HG02981 (cell line): ENCODE results near the gene RNF223.
"Not testable (repeated sequence)": the region's sequence is repeated elsewhere in the genome, so short reads cannot be mapped to it uniquely, and the experiment has no call there.

Experiments
- ATAC-seq: cut with Tn5 transposase; IDR thresholded peaks from one replicate; pipeline ENCODE4 v1.9.1; 2021; ENCODE audit warnings: mild to moderate bottlenecking, moderate library complexity; ENCODE audit not compliant: unreplicated experiment

Gene RNF223

DNA sequence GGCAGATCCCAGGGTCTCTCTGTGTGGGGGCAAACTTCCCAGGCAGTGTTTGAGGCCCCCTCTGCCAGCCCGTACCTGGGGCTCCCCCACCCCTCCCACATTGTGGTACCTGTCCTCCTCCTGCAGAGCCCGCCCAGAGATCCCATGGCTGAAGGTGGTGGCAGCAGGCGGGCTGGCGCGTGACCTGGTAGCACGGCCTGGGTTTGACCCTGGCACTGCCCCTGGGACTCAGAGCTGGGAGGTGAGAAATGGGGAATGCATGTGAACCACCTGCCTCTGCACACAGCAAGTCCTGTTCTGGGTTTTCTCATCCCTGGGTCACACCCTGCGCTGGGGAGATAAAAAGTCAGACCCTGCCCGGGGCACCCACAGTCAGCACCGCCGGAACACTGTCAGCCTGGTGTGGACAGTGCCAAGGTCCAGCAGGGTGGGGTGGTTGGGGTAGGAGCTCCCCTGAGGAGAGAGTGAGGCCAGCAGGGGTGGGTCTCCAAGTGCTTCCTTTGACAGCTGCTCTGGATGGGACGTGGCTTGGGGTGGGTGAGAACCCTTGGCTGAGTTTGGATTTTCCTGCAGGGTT lies 42.4 kb downstream of the RNF223 start:
- no peak for ATAC-seq

DNA sequence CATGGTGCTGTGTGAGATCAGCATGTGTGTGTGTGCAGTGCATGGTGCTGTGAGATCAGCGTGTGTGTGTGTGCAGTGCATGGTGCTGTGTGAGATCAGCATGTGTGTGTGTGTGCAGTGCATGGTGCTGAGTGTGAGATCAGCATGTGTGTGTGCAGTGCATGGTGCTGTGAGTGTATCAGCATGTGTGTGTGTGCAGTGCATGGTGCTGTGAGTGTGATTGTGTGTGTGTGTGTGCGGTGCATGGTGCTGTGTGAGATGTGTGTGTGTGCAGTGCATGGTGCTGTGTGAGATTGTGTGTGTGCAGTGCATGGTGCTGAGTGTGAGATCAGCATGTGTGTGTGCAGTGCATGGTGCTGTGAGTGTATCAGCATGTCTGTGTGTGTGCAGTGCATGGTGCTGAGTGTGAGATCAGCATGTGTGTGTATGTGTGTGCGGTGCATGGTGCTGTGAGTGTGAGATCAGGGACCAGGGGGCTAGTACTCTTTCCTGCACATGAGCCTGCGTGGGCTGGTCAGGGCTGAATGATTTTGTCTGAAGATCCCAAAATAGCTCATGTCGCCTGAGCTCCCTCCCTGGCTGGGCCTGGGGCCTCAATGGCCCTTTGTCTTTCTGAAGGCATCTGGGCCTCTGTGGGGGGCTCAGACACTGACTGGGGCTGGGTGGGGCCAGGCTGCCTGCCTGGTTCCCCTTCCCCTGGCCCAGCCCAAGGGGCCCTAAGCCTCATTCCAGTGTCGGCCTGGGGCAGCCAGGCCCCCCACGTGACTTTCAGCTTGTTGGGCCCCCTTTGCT lies 43.0 kb downstream of the RNF223 start:
- not testable (repeated sequence) for ATAC-seq

DNA sequence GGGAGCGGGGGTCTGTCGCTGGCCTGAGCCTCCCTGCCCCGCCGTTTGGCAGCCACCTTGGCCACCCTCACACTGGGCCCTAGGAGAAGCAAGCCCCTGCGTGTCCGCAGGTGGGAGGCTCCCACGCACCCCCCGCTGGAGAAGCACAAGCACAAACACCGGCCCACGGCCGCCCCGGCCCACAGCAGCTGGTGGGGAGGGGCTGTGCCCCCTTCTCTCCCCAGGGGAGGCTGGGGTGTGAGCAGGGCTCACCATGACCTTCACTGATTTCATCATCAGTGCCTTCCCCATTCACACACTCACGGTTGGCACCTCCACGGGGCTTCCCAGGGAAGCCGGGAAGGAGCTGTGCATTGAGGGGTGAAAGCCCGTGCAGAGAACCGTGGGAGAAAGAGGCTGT lies 46.3 kb downstream of the RNF223 start:
- ATAC-seq = no peak

DNA sequence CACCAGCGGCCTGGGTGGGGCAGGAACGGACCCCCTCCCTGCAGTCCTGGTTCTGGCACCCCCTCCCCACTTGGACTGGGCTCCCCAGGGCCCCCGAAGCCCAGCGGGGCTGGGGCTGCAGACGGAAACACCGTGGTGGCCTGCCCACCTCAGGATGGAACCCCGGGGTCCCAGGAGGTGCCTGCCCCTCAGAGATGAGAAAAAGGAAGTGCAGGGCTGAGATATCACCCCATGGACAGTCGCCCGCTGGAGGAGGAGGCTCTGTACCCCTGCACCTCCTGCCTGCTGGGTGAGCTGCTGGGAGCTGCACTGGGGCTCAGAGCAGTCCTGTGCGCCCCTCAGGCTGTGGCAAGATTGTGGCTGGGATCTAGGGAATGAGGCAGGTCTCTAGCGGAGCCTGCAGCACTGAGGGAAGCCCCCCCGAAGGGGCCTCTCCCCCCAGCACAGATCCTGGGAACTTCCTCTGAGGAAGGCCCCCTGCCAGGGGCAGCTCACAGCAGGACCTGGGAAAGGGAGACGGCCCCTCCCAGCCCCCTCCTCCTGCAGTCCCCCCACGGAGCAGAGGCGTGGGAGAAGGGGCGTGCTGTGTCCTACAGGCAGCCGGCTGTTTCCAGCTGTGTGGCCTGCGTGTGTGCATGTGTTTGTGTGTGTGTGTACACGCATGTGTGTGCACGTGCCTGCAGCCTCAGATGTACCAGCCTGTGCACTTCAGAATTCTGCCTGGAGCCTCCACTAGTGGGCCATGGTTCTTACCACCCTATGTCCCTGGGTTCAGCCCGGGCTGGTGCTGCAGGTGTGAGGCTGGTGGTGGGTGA lies 47.3 kb downstream of the RNF223 start:
- no peak for ATAC-seq

DNA sequence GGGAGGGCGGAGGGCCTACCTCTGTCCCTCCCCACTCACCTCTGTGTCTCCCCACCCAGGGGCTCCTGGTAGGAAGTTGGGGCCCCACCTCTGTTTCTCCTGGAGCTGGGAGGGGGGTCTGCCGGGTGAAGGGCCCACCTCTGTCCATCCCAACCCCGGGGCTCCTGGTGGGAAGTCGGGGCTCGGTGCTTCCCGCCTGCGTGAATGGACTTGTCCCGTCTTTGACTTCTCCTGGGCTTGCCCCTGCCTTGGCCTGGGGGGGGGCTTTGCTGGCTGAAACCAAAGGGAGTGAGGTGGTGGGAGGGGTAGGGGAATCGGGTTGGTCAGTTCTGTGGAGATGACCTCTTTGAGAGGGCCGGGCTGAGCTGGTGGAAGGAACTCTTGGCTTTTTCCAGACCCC lies 48.4 kb downstream of the RNF223 start:
- ATAC-seq = no peak

DNA sequence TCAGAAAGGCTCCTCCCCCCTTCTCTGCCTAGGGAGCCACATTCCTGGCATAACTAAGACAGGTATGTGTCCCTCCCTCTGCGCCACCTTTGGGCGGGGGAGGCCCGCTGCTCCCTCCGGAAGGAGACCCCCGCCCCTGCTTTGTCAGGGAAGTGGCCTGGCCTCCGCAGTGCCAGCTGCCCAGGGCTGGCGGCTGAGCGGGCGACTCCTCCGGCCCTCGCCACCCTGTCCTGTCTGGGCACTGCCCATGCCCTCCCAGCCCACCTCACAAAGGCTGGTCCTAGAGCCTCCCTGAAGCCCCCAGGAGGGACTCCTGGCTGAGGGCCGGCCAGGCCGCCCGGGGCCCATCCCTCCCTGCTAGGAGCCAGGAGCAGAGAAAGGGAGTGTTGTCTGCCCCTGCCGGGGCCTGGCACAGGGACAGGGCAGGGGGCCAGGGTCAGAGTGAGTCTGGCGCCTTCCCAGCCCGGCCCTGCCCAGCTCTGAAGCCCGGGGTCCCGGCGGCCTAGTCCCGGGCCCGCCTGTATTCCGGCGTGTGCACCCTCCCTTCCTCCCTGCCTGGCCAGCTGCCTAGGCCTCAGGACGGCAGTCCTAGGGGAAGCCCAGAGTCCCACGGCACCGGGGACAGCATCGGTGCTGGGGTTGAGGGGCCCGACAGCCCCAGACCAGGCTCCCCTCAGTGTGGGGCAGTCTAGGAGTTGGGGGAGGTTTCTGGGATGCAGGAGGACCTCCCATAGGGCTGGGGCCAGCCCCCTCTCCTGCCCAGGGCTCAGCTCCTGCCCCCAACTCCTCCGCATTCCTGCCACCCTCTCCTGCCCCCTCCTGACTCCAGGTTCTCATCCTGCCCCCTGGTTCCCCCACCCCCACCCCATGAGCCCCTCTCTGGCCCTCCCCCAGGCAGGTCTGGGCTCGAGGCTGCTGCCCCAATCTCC lies 49.1 kb downstream of the RNF223 start:
- no peak for ATAC-seq

DNA sequence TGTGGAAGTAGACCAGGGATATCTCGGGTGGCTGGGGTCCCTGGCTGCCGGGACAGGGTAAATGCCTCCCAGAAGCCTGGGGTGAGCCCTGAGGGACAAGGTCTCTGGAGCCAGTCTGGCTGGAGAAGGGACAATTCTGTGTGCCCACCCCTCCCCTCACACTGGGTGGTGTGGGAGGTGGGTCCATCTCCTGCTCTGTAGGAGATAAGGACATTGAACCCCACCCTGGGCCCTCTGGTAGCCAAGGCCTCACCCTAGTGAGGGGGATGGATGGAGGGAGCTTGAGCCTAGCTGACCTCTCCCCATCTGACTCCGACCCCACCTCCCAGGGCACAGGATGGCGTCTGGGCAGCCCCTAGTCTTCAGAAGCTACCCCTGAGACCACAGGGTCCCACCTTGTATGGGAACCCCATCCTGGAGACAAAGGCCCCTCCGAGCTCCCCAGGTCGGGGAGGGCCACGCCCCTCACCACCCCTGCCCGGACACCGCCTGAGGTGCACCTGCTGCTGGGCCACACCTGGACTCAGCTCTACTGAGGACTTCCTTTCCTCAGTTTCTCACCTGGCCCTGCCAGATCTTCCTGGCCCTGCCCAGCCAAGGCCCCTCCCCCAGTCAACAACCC lies 49.8 kb downstream of the RNF223 start:
- no peak for ATAC-seq

DNA sequence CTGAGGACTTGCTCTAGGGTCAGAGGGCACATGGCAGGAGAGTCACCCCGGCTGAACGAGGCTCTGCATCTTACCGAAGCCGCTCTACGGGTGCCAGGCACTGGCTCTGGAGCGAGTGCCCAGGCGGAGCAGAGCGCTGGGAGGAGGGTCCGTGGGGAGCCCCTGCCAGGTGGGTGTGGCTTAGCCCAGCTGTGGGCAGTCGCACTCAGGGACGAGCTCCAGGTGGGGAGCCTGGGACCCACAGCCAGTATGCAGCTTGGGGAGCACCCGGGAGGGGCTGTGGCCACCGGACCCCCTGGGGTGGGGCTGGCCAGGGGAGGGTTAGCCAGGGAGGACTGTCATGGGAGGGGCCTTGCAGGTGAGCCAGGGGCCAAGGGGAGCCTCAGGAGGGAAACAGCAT lies 50.4 kb downstream of the RNF223 start:
- no peak for ATAC-seq

DNA sequence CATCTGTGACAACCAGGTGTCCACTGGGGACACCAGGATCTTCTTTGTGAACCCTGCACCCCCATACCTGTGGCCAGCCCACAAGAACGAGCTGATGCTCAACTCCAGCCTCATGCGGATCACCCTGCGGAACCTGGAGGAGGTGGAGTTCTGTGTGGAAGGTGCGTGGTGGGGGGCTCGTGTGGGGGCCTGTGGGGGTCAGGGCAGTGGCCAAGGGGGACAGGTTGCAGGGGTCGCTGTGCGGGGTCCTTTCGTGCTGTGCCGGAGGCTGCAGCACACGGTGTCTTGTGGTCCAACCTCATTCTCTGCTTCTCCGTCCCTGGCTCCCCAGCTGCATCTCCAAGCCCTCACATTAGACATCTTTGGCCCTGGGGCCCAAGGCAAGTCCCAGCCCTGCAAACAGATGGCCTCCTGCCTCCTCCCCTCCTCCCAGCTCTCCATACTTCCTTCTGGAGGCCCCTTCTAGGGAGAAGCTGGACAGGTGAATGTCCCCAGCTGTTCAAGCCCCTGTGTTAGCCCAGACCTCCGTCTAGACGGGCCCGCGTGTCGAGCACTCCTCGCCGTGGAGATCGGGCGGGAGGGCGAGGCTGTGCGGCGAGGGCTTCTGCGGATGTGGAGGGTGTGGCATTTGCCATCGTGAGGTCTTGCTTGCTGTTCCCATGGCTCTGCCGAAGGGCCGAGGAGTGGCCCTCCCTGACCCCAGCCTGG lies 51.6 kb downstream of the RNF223 start:
- no peak for ATAC-seq

DNA sequence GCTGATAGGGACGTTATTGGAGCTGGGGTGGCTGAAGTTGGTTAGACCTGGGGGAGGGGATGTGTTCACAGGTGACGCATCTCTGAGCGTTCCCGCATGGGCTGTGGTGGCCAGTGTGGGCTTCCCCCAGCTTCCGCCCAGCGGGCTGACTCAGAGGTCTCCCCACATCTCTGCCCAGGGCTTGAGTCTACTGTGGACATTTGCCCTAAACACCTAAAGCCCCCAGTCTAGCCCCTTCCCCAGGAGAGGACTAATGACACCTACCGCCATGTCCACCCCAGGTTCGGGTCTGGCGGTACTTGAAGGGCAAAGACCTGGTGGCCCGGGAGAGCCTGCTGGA lies 52.2 kb downstream of the RNF223 start:
- no peak for ATAC-seq

DNA sequence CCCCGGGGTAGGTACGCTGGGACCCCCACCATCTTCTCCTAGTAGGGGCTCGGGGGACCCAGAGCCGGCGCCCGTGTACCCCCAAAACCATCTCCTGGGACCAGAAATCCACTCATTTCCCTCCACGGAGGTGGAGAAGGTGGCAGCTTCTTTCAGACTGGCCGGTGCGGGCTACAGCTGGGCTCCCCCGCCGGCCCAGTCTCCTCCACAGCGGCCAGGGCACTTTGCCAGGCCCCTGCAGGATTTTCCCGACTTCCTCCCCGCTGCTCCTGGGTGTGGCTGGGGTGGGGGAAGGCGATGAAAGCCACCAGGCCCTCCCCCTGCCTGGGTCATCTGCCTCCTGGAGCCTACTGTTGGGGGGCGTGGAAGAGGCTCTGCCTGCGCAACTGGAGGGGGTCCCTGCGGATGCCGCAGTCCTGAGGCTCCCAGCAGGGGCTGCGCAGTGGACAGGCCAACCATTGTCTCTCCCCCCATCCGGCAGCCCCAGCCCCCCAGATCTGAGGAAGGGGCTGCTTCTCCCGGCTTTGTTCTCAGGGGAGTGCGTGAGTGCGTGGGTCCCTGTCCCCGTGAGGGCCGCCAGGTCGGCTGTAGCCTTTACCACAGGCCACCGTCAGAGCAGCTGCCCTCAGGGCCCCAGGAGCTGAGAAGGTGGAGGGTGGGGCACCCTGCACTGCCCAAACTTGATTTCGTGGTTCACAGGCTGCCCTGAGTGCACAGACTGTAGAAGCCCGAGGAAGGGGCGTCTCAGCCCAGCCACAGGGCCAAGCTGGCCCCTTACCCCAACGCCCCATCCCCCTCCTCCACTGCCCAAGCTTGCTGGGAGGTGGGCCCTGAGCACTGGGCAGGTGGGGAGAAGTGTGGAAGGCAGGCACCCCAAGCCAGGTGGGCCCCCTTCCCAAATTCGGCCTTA lies 52.8 kb downstream of the RNF223 start:
- no peak for ATAC-seq
